ENCODE data around the gene TIPARP.
"Not testable (repeated sequence)": the region's sequence is repeated elsewhere in the genome, so short reads cannot be mapped to it uniquely, and the experiment has no call there.

TIPARP gene

GRCh38 chr3:156646958-156647357, 27.4 kb upstream of the TIPARP start:
- DNase-seq (ENCODE audit: low spot score) = no peak

- peak; percentile 41 for DNase-seq (ENCODE audit: low spot score)
Observed at GRCh38 chr3:156648086-156648485, 26.3 kb upstream of the TIPARP start.

- DNase-seq (ENCODE audit: low spot score) = no peak
Observed at GRCh38 chr3:156649681-156650080, 24.7 kb upstream of the TIPARP start.

GRCh38 chr3:156652661-156653060, 21.7 kb upstream of the TIPARP start:
- DNase-seq (ENCODE audit: low spot score) = not testable (repeated sequence)

- DNase-seq (ENCODE audit: low spot score) = no peak
Observed at GRCh38 chr3:156654834-156655233, 19.6 kb upstream of the TIPARP start.

GRCh38 chr3:156655819-156656550, 18.4 kb upstream of the TIPARP start:
- no peak for DNase-seq (ENCODE audit: low spot score)

GRCh38 chr3:156657440-156657839, 16.9 kb upstream of the TIPARP start:
- no peak for DNase-seq (ENCODE audit: low spot score)

GRCh38 chr3:156657862-156658731, 16.3 kb upstream of the TIPARP start:
- no peak for DNase-seq (ENCODE audit: low spot score)

GRCh38 chr3:156658732-156659090, 15.7 kb upstream of the TIPARP start:
- DNase-seq (ENCODE audit: low spot score) = no peak

GRCh38 chr3:156659260-156659659, 15.1 kb upstream of the TIPARP start:
- no peak for DNase-seq (ENCODE audit: low spot score)

- no peak for DNase-seq (ENCODE audit: low spot score)
Observed at GRCh38 chr3:156661155-156661554, 13.2 kb upstream of the TIPARP start.

GRCh38 chr3:156664011-156664830, 10.2 kb upstream of the TIPARP start:
- DNase-seq (ENCODE audit: low spot score) = no peak

GRCh38 chr3:156664831-156665178, 9.6 kb upstream of the TIPARP start:
- no peak for DNase-seq (ENCODE audit: low spot score)

- DNase-seq (ENCODE audit: low spot score) = no peak
Observed at GRCh38 chr3:156665291-156665690, 9.1 kb upstream of the TIPARP start.

- no peak for DNase-seq (ENCODE audit: low spot score)
Observed at GRCh38 chr3:156666073-156666472, 8.3 kb upstream of the TIPARP start.

GRCh38 chr3:156668073-156668763, 6.2 kb upstream of the TIPARP start:
- no peak for DNase-seq (ENCODE audit: low spot score)

- DNase-seq (ENCODE audit: low spot score) = no peak
Observed at GRCh38 chr3:156670077-156670476, 4.3 kb upstream of the TIPARP start.

- no peak for DNase-seq (ENCODE audit: low spot score)
Observed at GRCh38 chr3:156670652-156671051, 3.7 kb upstream of the TIPARP start.

- DNase-seq (ENCODE audit: low spot score) = no peak
Observed at GRCh38 chr3:156673732-156674045, 701 bp upstream of the TIPARP start.

- peak; percentile 58 for DNase-seq (ENCODE audit: low spot score)
Observed at GRCh38 chr3:156674911-156675829, 780 bp downstream of the TIPARP start.
